Endothelial cell (in vitro differentiated cells): ENCODE data around the gene IL10. TPM values are rescaled to one million over a fixed set of nuclear protein-coding genes. Genes with fewer than 3 reads are reported as not detected.

Experiments
- DNase-seq: peaks from one replicate; pipeline ENCODE4 v3.0.0; 2021; ENCODE audit warnings: low spot score
- H3K27ac Mint-ChIP-seq: one replicate; pipeline ENCODE4 v1.8.0; 2021; ENCODE audit warnings: mixed read lengths, inconsistent platforms; ENCODE audit not compliant: unreplicated experiment
- H3K27me3 Mint-ChIP-seq: one replicate; pipeline ENCODE4 v1.8.0; 2021; ENCODE audit warnings: mild to moderate bottlenecking, moderate library complexity, mixed read lengths, inconsistent platforms; ENCODE audit not compliant: unreplicated experiment
- H3K36me3 Mint-ChIP-seq: one replicate; pipeline ENCODE4 v1.8.0; 2021; ENCODE audit warnings: mild to moderate bottlenecking, low read depth, mixed read lengths, inconsistent platforms; ENCODE audit not compliant: unreplicated experiment
- H3K4me1 Mint-ChIP-seq: one replicate; pipeline ENCODE4 v1.8.0; 2021; ENCODE audit warnings: mild to moderate bottlenecking, mixed read lengths, inconsistent platforms; ENCODE audit not compliant: unreplicated experiment
- H3K4me3 Mint-ChIP-seq: one replicate; pipeline ENCODE4 v1.8.0; 2021; ENCODE audit warnings: mild to moderate bottlenecking, mixed read lengths, inconsistent platforms; ENCODE audit not compliant: unreplicated experiment
- H3K9me3 Mint-ChIP-seq: one replicate; pipeline ENCODE4 v1.8.0; 2021; ENCODE audit warnings: mixed read lengths, inconsistent platforms; ENCODE audit not compliant: unreplicated experiment
- CTCF ChIP-seq: fragments of 200-600 bp; sonication (generic); IDR thresholded peaks from one replicate; pipeline ENCODE4 v1.5.0; 2021; ENCODE audit warnings: antibody characterized with exemption; ENCODE audit not compliant: unreplicated experiment
- total RNA-seq: library from RNA; stranded (reverse); fragmentation: NEBNext Ultra II Directional; extraction: Animal tissue kit (Norgen Biotek cat#: 25700); gene quantifications from one replicate; pipeline ENCODE4 v1.2.1, GENCODE V29; 2021; ENCODE audit not compliant: unreplicated experiment

The IL10 gene
- total RNA-seq, 1 donor from 2014 or later: not detected

GRCh38 chr1:206760590-206760989 is 11.7 kb downstream of the IL10 start:
- Mint-ChIP-seq H3K27ac (no peak overlapping the region), H3K36me3 (no peaks in the 10 kb centered on the region), H3K9me3 (no peaks in the 10 kb centered on the region), H3K4me3 (no peak overlapping the region), H3K4me1 (no peaks in the 10 kb centered on the region), H3K27me3 (no peaks in the 10 kb centered on the region)
- TF ChIP-seq CTCF: no peak
- no peak for DNase-seq

- DNase-seq: no peak
- Mint-ChIP-seq H3K4me1 (no peaks in the 10 kb centered on the region), H3K27ac (no peak overlapping the region), H3K4me3 (no peak overlapping the region), H3K9me3 (no peaks in the 10 kb centered on the region), H3K36me3 (no peaks in the 10 kb centered on the region), H3K27me3 (no peaks in the 10 kb centered on the region)
- no peak for TF ChIP-seq CTCF
Observed at GRCh38 chr1:206757524-206758266, 14.6 kb downstream of the IL10 start.

GRCh38 chr1:206754011-206754410 is 18.3 kb downstream of the IL10 start:
- H3K9me3 Mint-ChIP-seq: no peaks in the 10 kb centered on the region
- H3K27ac Mint-ChIP-seq: no peak overlapping the region
- no peak overlapping the region for H3K4me3 Mint-ChIP-seq
- DNase-seq: no peak
- H3K27me3 Mint-ChIP-seq: peaks cover 2% of the 10 kb centered on the region
- H3K4me1 Mint-ChIP-seq: no peaks in the 10 kb centered on the region
- TF ChIP-seq CTCF: no peak
- H3K36me3 Mint-ChIP-seq: no peaks in the 10 kb centered on the region

GRCh38 chr1:206753141-206753540 is 19.2 kb downstream of the IL10 start:
- no peak for TF ChIP-seq CTCF
- DNase-seq: no peak
- no peaks in the 10 kb centered on the region for H3K4me1 Mint-ChIP-seq
- H3K27me3 Mint-ChIP-seq: peaks cover 4% of the 10 kb centered on the region
- H3K4me3 Mint-ChIP-seq: no peak overlapping the region
- H3K9me3 Mint-ChIP-seq: no peaks in the 10 kb centered on the region
- H3K36me3 Mint-ChIP-seq: no peaks in the 10 kb centered on the region
- no peak overlapping the region for H3K27ac Mint-ChIP-seq

- Mint-ChIP-seq H3K4me1 (no peaks in the 10 kb centered on the region), H3K27me3 (peaks cover 4% of the 10 kb centered on the region)
- no peak for DNase-seq
Observed at GRCh38 chr1:206752481-206752880, 19.8 kb downstream of the IL10 start.

More at GRCh38 chr1:206752481-206752880, 19.8 kb downstream of the IL10 start:
- TF ChIP-seq CTCF: no peak
- H3K27ac Mint-ChIP-seq: no peak overlapping the region
- no peaks in the 10 kb centered on the region for H3K9me3 Mint-ChIP-seq
- H3K4me3 Mint-ChIP-seq: no peak overlapping the region
- no peaks in the 10 kb centered on the region for H3K36me3 Mint-ChIP-seq
